Activated naive CD4-positive, alpha-beta T cell treated with anti-CD3 and anti-CD28 coated beads, Interleukin-2, amount 50 U/mL, for 24 hours (primary cell): ENCODE data around the gene CD47.

Experiments used
- H3K27ac Mint-ChIP-seq: one replicate; pipeline ENCODE4 v1.8.0; 2021; ENCODE audit warnings: mild to moderate bottlenecking, mixed read lengths
- H3K27me3 Mint-ChIP-seq: one replicate; pipeline ENCODE4 v1.8.0; 2021; ENCODE audit warnings: mixed read lengths
- H3K36me3 Mint-ChIP-seq: one replicate; pipeline ENCODE4 v1.8.0; 2021; ENCODE audit warnings: mixed read lengths
- H3K4me1 Mint-ChIP-seq: one replicate; pipeline ENCODE4 v1.8.0; 2021; ENCODE audit warnings: mixed read lengths
- H3K4me3 Mint-ChIP-seq: one replicate; pipeline ENCODE4 v1.8.0; 2021; ENCODE audit warnings: mild to moderate bottlenecking, mixed read lengths
- H3K9me3 Mint-ChIP-seq: one replicate; pipeline ENCODE4 v1.8.0; 2021; ENCODE audit warnings: mixed read lengths

The CD47 gene

GRCh38 chr3:108088146-108088545 is 2.7 kb downstream of the CD47 start:
- Mint-ChIP-seq H3K4me1 (peaks cover 17% of the 10 kb centered on the region), H3K27me3 (no peaks in the 10 kb centered on the region), H3K36me3 (peaks cover 2% of the 10 kb centered on the region), H3K9me3 (no peaks in the 10 kb centered on the region), H3K27ac (no peak overlapping the region), H3K4me3 (no peak overlapping the region)

- Mint-ChIP-seq H3K27me3 (no peaks in the 10 kb centered on the region), H3K9me3 (no peaks in the 10 kb centered on the region), H3K4me3 (no peak overlapping the region), H3K36me3 (peaks cover 3% of the 10 kb centered on the region), H3K4me1 (peaks cover 2% of the 10 kb centered on the region), H3K27ac (no peak overlapping the region)
Measured at GRCh38 chr3:108086653-108087052, 4.2 kb downstream of the CD47 start.

- no peaks in the 10 kb centered on the region for H3K9me3 Mint-ChIP-seq
- H3K27me3 Mint-ChIP-seq, result no peaks in the 10 kb centered on the region
- no peak overlapping the region for H3K4me3 Mint-ChIP-seq
- H3K36me3 Mint-ChIP-seq, result peaks cover 2% of the 10 kb centered on the region
- H3K4me1 Mint-ChIP-seq, result no peaks in the 10 kb centered on the region
- H3K27ac Mint-ChIP-seq, result no peak overlapping the region
Measured at GRCh38 chr3:108085810-108086350, 5.0 kb downstream of the CD47 start.

- Mint-ChIP-seq H3K36me3 (peaks cover 2% of the 10 kb centered on the region), H3K4me3 (no peak overlapping the region), H3K4me1 (no peaks in the 10 kb centered on the region), H3K9me3 (no peaks in the 10 kb centered on the region), H3K27ac (no peak overlapping the region), H3K27me3 (no peaks in the 10 kb centered on the region)
Measured at GRCh38 chr3:108085370-108085769, 5.5 kb downstream of the CD47 start.

- Mint-ChIP-seq H3K9me3 (no peaks in the 10 kb centered on the region), H3K27me3 (no peaks in the 10 kb centered on the region), H3K4me3 (peak overlapping the region; percentile 50), H3K27ac (peak overlapping the region; percentile 27), H3K36me3 (peaks cover 33% of the 10 kb centered on the region), H3K4me1 (peaks cover 51% of the 10 kb centered on the region)
Measured at GRCh38 chr3:108079877-108080276, 11.0 kb downstream of the CD47 start.

GRCh38 chr3:108079043-108079442 is 11.8 kb downstream of the CD47 start:
- H3K4me1 Mint-ChIP-seq, result peaks cover 57% of the 10 kb centered on the region
- H3K36me3 Mint-ChIP-seq, result peaks cover 34% of the 10 kb centered on the region
- peak overlapping the region; percentile 50 for H3K4me3 Mint-ChIP-seq
- H3K9me3 Mint-ChIP-seq, result no peaks in the 10 kb centered on the region
- H3K27ac Mint-ChIP-seq, result peak overlapping the region; percentile 74
- no peaks in the 10 kb centered on the region for H3K27me3 Mint-ChIP-seq

GRCh38 chr3:108076564-108076963 is 14.3 kb downstream of the CD47 start:
- Mint-ChIP-seq H3K27ac (peak overlapping the region; percentile 18), H3K4me1 (peaks cover 81% of the 10 kb centered on the region), H3K4me3 (no peak overlapping the region), H3K36me3 (peaks cover 45% of the 10 kb centered on the region), H3K27me3 (no peaks in the 10 kb centered on the region), H3K9me3 (no peaks in the 10 kb centered on the region)

GRCh38 chr3:108073764-108074431 is 16.9 kb downstream of the CD47 start:
- Mint-ChIP-seq H3K27ac (peak overlapping the region; percentile 60), H3K4me3 (no peak overlapping the region), H3K9me3 (no peaks in the 10 kb centered on the region), H3K27me3 (no peaks in the 10 kb centered on the region), H3K36me3 (peaks cover 46% of the 10 kb centered on the region), H3K4me1 (peaks cover 93% of the 10 kb centered on the region)

GRCh38 chr3:108071368-108071767 is 19.5 kb downstream of the CD47 start:
- H3K27me3 Mint-ChIP-seq, result no peaks in the 10 kb centered on the region
- peak overlapping the region; percentile 19 for H3K27ac Mint-ChIP-seq
- H3K4me1 Mint-ChIP-seq, result peaks cover 89% of the 10 kb centered on the region
- peaks cover 35% of the 10 kb centered on the region for H3K36me3 Mint-ChIP-seq
- no peaks in the 10 kb centered on the region for H3K9me3 Mint-ChIP-seq
- H3K4me3 Mint-ChIP-seq, result no peak overlapping the region

GRCh38 chr3:108070356-108070755 is 20.5 kb downstream of the CD47 start:
- no peaks in the 10 kb centered on the region for H3K9me3 Mint-ChIP-seq
- no peaks in the 10 kb centered on the region for H3K27me3 Mint-ChIP-seq
- peak overlapping the region; percentile 91 for H3K27ac Mint-ChIP-seq
- H3K4me3 Mint-ChIP-seq, result peak overlapping the region; percentile 56
- H3K4me1 Mint-ChIP-seq, result peaks cover 90% of the 10 kb centered on the region
- H3K36me3 Mint-ChIP-seq, result peaks cover 34% of the 10 kb centered on the region

- peaks cover 28% of the 10 kb centered on the region for H3K36me3 Mint-ChIP-seq
- no peaks in the 10 kb centered on the region for H3K27me3 Mint-ChIP-seq
- H3K9me3 Mint-ChIP-seq, result no peaks in the 10 kb centered on the region
- peaks cover 89% of the 10 kb centered on the region for H3K4me1 Mint-ChIP-seq
- no peak overlapping the region for H3K27ac Mint-ChIP-seq
- H3K4me3 Mint-ChIP-seq, result no peak overlapping the region
Measured at GRCh38 chr3:108067768-108068167, 23.1 kb downstream of the CD47 start.

GRCh38 chr3:108065096-108065495 is 25.7 kb downstream of the CD47 start:
- Mint-ChIP-seq H3K4me1 (peaks cover 87% of the 10 kb centered on the region), H3K27ac (peak overlapping the region; percentile 91), H3K9me3 (no peaks in the 10 kb centered on the region), H3K4me3 (no peak overlapping the region), H3K36me3 (peaks cover 26% of the 10 kb centered on the region), H3K27me3 (no peaks in the 10 kb centered on the region)

GRCh38 chr3:108064293-108064887 is 26.4 kb downstream of the CD47 start:
- H3K4me3 Mint-ChIP-seq, result no peak overlapping the region
- H3K9me3 Mint-ChIP-seq, result no peaks in the 10 kb centered on the region
- H3K27me3 Mint-ChIP-seq, result no peaks in the 10 kb centered on the region
- H3K27ac Mint-ChIP-seq, result peak overlapping the region; percentile 52
- peaks cover 87% of the 10 kb centered on the region for H3K4me1 Mint-ChIP-seq
- H3K36me3 Mint-ChIP-seq, result peaks cover 30% of the 10 kb centered on the region

GRCh38 chr3:108062051-108062450 is 28.8 kb downstream of the CD47 start:
- H3K9me3 Mint-ChIP-seq, result no peaks in the 10 kb centered on the region
- H3K27ac Mint-ChIP-seq, result peak overlapping the region; percentile 65
- peaks cover 33% of the 10 kb centered on the region for H3K36me3 Mint-ChIP-seq
- peak overlapping the region; percentile 16 for H3K4me3 Mint-ChIP-seq
- H3K4me1 Mint-ChIP-seq, result peaks cover 83% of the 10 kb centered on the region
- H3K27me3 Mint-ChIP-seq, result no peaks in the 10 kb centered on the region

GRCh38 chr3:108060331-108060730 is 30.5 kb downstream of the CD47 start:
- Mint-ChIP-seq H3K4me3 (no peak overlapping the region), H3K27ac (peak overlapping the region; percentile 63), H3K27me3 (no peaks in the 10 kb centered on the region), H3K36me3 (peaks cover 34% of the 10 kb centered on the region), H3K9me3 (no peaks in the 10 kb centered on the region), H3K4me1 (peaks cover 82% of the 10 kb centered on the region)

- Mint-ChIP-seq H3K4me1 (peaks cover 73% of the 10 kb centered on the region), H3K4me3 (no peak overlapping the region), H3K27ac (peak overlapping the region; percentile 12), H3K9me3 (no peaks in the 10 kb centered on the region), H3K27me3 (no peaks in the 10 kb centered on the region), H3K36me3 (peaks cover 33% of the 10 kb centered on the region)
Measured at GRCh38 chr3:108055931-108056330, 34.9 kb downstream of the CD47 start.
